ENCODE results near the gene MYO1E. TPM values are rescaled to one million over a fixed set of nuclear protein-coding genes. Genes with fewer than 3 reads are reported as not detected.

MYO1E gene
- total and polyA plus RNA-seq, 2 of the 8 experiments (the other 6 are each of a cell fraction or from before 2014, with no cell fraction given), result 19.6 to 142 TPM

DNA sequence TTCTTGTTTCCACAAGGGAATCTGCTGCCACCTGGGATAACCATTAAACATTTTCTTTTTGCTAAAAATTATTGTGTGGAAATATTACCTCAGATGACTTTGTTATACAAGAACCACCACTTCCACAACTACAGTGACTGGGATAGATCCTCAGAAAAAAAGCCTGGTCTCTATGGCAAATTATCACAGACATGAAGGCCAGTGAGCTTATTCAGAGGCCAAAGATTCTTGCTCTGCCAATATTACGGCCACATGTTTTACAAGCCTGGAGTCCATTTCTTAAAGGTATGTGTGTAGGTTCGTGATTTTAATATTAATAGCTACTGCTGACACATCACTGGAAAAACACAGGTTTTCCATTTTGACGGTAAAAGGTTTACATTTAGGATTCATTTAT, 73.8 kb downstream of the MYO1E start:
- Histone ChIP-seq H3K23ac (ENCODE audit: insufficient read length) (no peak overlapping the region), H3K56ac (replicated peaks; ENCODE audit: insufficient read length, low read depth, low read length) (no peak overlapping the region), H2BK120ac (replicated peaks; ENCODE audit: low read depth, low read length) (no peak overlapping the region), H3K36me3 (ENCODE audit: control insufficient read depth in 2 of 4, insufficient read depth in 4 of 4, low read length in 3 of 4) (no peaks in the 10 kb centered on the region), H2AK5ac (ENCODE audit: low read depth, low read length) (no peak overlapping the region), H2AFZ (ENCODE audit: low read length) (no peak overlapping the region), H3K18ac (ENCODE audit: extremely low read depth, low read length) (no peak overlapping the region), H3K79me2 (ENCODE audit: control insufficient read depth in 1 of 2, insufficient read depth in 2 of 2, low read length in 2 of 2) (peaks cover 0 to 72% of the 10 kb centered on the region in 2 experiments; a peak in 3 of 4 replicates), H3K4me2 (ENCODE audit: insufficient read depth in 1 of 2, low read depth in 2 of 2, low read length in 2 of 2) (no peak overlapping the region), H4K91ac (replicated peaks; ENCODE audit: insufficient read length, low read length) (no peak overlapping the region), H4K8ac (ENCODE audit: extremely low read depth, insufficient read depth, low read length) (no peak overlapping the region), H3K4me1 (replicated peaks in 1 of 4; ENCODE audit: control insufficient read depth in 3 of 4, insufficient read depth in 4 of 4, low read length in 3 of 4) (peaks cover 2 to 9% (median 3%) of the 10 kb centered on the region in 4 experiments; a peak in 5 of 7 replicates), H2BK20ac (ENCODE audit: low read length) (no peak overlapping the region), H3K14ac (ENCODE audit: insufficient read length) (no peak overlapping the region), H2BK15ac (ENCODE audit: low read length) (no peak overlapping the region), H4K5ac (ENCODE audit: insufficient read length, low read depth, low read length) (no peak overlapping the region), H3K27ac (ENCODE audit: low read depth, low read length) (no peak overlapping the region), H3K23me2 (ENCODE audit: low read depth, low read length) (no peaks in the 10 kb centered on the region), H4K20me1 (replicated peaks in 1 of 2; ENCODE audit: control insufficient read depth in 1 of 2, insufficient read depth in 2 of 2, low read length in 2 of 2) (peaks cover 6 to 7% of the 10 kb centered on the region in 2 experiments), H3K9me3 (ENCODE audit: insufficient read depth in 2 of 2, low read depth in 1 of 2, low read length in 1 of 2) (no peaks in the 10 kb centered on the region), H3K4ac (replicated peaks; ENCODE audit: insufficient read length, low read depth, low read length) (no peak overlapping the region), H3K4me3 (ENCODE audit: extremely low read depth in 1 of 4, insufficient read depth in 2 of 4, low read depth in 3 of 4, low read length in 4 of 4) (no peak overlapping the region), H3K27me3 (replicated peaks in 1 of 4; ENCODE audit: control insufficient read depth in 3 of 4, extremely low read depth in 1 of 4, insufficient read depth in 3 of 4, low read length in 3 of 4) (no peaks in the 10 kb centered on the region), H2BK5ac (ENCODE audit: low read depth, low read length) (no peak overlapping the region), H3K9ac (replicated peaks in 1 of 4; ENCODE audit: extremely low read depth in 1 of 4, low read depth in 3 of 4, low read length in 3 of 4) (no peak overlapping the region), H3K79me1 (ENCODE audit: low read depth, low read length) (peaks cover 10% of the 10 kb centered on the region; the same call in 1 of the 2 replicates), H2BK12ac (ENCODE audit: low read depth, low read length) (no peak overlapping the region)
- WGBS, 2 experiments (ENCODE audit: extremely low coverage in 1 of 2, insufficient coverage in 1 of 2, insufficient read length in 1 of 2, insufficient replicate concordance in 2 of 2, low coverage in 1 of 2, low lambda C conversion rate in 2 of 2, missing lambda C conversion rate in 1 of 2), result 88% methylated on average over 3 of the region's 3 CpGs; no CpG with 5 or more reads in 1 of the 2 experiments
- TF ChIP-seq, protein P1, sequence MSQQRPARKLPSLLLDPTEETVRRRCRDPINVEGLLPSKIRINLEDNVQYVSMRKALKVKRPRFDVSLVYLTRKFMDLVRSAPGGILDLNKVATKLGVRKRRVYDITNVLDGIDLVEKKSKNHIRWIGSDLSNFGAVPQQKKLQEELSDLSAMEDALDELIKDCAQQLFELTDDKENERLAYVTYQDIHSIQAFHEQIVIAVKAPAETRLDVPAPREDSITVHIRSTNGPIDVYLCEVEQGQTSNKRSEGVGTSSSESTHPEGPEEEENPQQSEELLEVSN (IDR thresholded peaks at IDR 0.05), result no peak
- TF ChIP-seq KDM4A (IDR thresholded peaks at IDR 0.05; ENCODE audit: low read depth, low read length, severe bottlenecking), result no peak
- FAIRE-seq (no peak), DNase-seq (ENCODE audit: low read depth in 1 of 2, low spot score in 2 of 2) (no peak)
- CTCF ChIA-PET (ENCODE audit: partially characterized antibody), result interaction anchor here (1.9 kb wide), 1 partner anchor 17 kb away, joined by 4 read pairs; no protein-coding TSS in a partner anchor
- POLR2A ChIA-PET (ENCODE audit: partially characterized antibody), result interaction anchor here (1.1 to 1.8 kb wide), 2 partner anchors 9 to 16 kb away, joined by 3 to 4 read pairs; no protein-coding TSS in a partner anchor
